CD4-positive, alpha-beta T cell treated with Interleukin-4 for 4 hours (primary cell): Measurements from ENCODE around the gene ETV3.

ENCODE experiments used
- DNase-seq: peaks from one replicate; pipeline ENCODE4 v3.0.0-alpha.2; 2020

ETV3 gene

DNA sequence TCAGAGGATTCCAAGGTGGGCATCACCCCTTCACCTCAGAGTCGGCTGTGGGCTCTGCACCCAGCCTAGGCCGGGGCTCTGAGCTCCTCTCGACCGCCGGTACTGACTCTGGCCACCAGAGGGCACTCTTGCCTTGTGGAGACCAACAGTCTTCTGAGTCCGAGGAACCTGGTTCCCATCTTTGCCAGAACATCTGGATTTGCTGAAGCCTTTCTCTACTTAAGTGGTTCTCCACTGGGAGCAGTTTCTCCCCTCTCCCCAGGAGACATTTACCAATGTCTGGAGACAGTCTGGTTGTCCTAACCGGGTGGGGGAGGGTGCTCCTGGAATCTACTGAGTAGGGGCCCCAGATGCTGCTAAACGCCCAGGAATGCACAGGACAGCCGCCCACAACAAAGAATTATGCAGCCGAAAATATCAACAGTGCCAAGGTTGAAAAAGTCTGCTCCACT, 48.0 kb downstream of the ETV3 start:
- peak; percentile 73 for DNase-seq

DNA sequence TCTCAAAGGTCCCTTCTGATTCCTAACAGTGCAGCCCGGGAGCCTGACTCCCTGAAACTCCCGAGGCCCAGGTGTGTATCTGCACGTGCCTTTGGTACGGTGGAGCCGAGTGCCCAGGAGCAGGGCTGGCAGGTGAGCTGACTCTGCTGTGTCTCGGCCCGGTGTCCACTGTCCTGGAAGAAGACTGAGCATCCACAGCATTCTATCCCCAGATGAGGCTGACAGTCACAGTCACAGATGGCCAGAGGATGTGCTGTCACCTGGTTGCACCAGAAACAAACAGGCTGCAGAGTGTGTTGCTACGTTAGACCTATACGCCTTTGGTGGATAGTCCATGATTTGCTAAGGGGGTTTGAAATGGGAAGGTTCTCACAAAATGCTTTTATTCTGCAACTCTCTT, 48.4 kb downstream of the ETV3 start:
- no peak for DNase-seq

DNA sequence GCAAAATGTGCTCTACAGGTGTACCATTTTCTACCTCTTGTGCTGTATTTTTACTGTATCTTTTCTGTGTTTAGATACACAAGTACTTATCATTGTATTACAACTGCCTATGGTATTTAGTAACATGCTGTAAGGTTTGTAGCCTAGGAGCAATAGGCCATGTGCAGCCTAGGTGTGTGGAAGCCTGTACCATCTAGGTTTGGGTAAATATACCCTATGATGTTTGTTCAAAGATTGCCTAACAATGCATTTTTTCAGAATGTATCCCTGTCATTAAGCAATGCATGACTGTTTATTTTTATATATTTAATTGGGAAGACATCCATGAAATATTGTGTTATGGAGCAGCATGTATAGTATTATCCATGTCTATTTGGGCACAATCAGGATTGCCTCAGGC, 49.6 kb downstream of the ETV3 start:
- no peak for DNase-seq

DNA sequence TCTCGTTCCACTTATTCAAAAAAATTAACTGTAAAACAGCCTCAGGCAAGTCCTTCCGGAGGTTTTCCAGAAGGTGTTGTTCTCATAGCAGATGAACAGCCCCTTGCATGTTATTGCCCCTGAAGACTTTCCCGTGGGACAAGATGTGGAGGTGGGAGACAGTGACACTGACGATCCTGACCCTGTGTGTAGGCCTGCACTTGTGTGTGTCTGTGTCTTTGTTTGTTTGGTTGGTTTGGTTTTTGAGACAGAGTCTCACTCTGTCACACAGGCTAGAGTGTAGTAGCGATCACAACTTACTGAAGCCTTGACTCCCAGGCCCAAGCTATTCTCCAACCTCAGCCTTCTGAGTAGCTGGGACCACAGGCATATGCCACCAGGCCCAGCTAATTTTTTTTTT, 51.2 kb downstream of the ETV3 start:
- DNase-seq, result no peak

DNA sequence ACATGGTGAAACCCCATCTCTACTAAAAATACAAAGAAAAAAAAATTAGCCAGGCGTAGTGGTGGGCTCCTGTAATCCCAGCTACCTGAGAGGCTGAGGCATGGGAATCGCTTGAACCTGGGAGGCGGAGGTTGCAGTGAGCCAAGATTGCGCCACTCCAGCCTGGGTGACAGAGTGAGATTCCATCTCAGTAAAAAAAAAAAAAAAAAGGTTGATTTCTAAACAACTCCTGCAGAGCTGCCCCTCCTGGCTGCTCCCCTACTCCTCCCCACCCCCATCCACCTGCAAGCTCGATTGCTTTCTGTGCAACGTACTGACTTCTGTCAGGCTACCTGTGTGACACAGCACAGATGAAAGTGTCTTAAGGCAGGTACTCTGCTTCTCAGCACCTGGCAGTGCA, 51.9 kb downstream of the ETV3 start:
- DNase-seq, result no peak

DNA sequence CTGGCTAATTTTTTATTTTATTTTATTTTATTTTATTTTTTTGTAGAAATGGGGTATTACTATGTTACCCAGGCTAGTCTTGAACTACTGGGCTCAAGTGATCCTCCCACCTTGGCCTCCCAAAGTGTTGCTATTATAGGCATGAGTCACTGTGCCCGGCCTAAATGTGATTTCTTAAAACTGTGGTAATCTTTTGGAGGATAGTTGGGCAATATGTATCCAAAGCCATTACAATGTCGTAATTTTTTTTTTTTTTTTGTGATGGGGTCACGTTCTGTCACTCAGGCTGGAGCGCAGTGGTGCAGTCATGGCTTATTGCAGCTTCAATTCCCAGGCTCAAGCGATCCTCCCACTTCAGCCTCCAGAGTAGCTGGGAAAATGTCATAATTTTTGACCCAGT, 52.8 kb downstream of the ETV3 start:
- no peak for DNase-seq

DNA sequence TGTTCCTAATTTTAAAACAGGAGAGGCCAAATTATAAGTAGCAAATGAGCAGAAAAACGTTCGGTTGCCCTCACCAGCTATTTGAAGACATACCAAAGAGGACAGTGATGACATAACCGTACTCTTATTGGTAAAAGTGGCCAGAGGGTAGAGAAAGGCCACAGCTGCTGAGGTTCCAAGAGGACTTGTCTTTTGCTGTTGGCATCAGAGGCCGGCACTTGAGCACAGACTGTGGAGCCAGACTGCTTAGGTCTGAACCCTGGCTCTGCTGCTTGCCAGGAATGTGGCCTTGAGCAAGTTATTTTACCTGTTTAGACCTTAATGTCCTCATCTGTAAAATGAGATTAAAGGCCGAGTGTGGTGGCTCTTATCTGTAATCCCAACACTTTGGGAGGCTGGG, 53.5 kb downstream of the ETV3 start:
- DNase-seq, result no peak

DNA sequence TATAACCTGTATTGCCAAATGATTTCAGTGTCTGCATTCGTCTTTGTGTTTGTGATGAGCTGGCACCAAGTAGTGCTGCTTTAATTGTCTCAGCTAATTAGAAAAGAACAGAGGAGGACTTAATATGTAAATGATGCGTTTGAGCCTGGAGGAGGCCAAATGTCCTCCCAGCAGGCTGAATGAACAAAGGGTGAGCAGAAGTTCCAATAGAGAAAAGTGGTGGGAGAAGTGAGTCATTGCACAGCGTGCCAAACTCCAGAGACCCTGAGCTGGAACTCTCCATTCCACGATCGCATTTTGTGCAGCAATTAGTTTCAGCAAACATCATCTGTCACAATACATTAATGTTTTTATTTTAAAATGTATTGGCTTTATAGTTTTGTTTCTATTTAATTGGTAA, 56.5 kb downstream of the ETV3 start:
- no peak for DNase-seq

DNA sequence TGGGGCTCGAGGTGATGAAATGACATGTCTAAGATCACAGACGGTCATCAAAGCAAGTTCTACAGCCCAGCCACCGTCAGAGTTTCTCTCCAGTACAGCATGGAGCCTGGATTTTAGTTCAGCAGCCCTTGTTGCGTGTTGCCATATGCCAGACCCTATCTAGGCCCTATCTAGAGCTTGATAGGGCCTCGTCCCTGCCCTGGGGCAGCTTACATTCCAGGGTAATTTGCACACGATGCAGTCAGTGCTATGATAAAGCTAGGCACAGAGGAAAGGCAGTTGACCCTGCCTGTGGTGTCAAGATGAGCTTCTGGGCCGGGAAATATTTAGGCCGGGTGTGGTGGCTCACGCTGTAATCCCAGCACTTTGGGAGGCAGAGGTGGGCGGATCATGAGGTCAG, 57.5 kb downstream of the ETV3 start:
- no peak for DNase-seq

DNA sequence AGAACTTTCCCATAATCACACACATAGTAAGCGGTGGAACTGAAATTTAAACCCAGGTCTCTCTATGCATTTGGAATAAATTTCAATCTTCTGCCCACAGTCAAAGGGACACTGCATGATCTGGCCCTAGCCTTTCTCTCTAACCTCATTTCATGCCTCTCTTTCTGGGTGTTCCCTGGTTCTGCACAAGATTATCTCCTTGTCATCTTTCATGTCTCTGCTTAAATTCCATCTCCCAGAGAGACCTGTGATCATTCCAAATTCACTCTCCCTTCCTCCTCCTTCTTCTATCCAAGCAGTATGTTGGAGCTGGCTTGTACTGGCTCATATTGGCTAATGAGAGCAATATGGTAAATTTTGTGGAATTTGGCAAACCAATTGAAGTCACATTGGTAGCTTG, 60.8 kb downstream of the ETV3 start:
- DNase-seq, result no peak

DNA sequence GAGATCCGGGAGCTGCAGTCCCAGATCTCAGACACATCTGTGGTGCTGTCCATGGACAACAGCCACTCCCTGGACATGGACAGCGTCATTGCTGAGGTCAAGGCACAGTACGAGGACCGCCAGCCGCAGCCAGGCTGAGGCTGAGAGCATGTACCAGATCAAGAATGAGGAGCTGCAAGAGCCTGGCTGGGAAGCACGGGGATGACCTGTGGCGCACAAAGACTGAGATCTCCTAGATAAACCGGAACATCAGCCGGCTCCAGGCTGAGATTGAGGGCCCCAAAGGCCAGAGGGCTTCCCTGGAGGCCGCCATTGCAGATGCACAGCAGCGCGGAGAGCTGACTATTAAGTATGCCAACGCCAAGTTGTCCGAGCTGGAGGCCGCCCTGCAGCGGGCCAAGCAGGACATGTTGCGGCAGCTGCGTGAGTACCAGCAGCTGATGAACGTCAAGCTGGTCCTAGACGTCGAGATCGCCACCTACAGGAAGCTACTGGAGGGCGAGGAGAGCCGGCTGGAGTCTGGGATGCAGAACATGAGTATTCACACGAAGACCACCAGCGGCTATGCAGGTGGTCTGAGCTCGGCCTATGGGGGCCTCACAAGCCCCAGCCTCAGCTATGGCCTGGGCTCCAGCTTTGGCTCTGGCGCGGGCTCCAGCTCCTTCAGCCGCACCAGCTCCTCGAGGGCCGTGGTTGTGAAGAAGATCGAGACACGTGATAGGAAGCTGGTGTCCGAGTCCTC, 64.1 kb downstream of the ETV3 start:
- no peak for DNase-seq
